Liver (tissue), 3 donors: ENCODE measurements around the gene B4GALNT3.

Experiments used
- CTCF ChIP-seq: fragments of 150-350 bp; IDR thresholded peaks from 2 replicates; pipeline ENCODE4 v1.5.1; 2017; ENCODE audit warnings: improper control_type of control experiment, low read depth, low read length; ENCODE audit not compliant: missing input control
- EGR1 ChIP-seq, 2 donors: IDR thresholded peaks; 2 replicates each; pipeline ENCODE4 v1.6.1; 2016 to 2018; ENCODE audit warnings: antibody characterized with exemption in 2 of 2, low read depth in 2 of 2
- REST ChIP-seq: IDR thresholded peaks from 2 replicates; pipeline ENCODE4 v1.6.1; 2016; ENCODE audit warnings: antibody characterized with exemption, mild to moderate bottlenecking
- YY1 ChIP-seq: IDR thresholded peaks from 2 replicates; pipeline ENCODE4 v1.6.1; 2016; ENCODE audit warnings: antibody characterized with exemption, mild to moderate bottlenecking
- ZBTB33 ChIP-seq: IDR thresholded peaks from 2 replicates; pipeline ENCODE4 v1.6.1; 2016; ENCODE audit warnings: antibody characterized with exemption
- donor health status: healthy.
- donor health status: healthy.

- TF ChIP-seq REST (no peak), CTCF (no peak), YY1 (no peak), ZBTB33 (no peak), EGR1 (IDR thresholded peaks at IDR 0.05; ENCODE audit: low read depth in 2 of 2) (no peak)
Observed at GRCh38 chr12:561908-562593, 102.3 kb downstream of the B4GALNT3 start.
